Fibroblast of lung (primary cell): ENCODE measurements around the gene RTN4RL1. TPM values are rescaled to one million over a fixed set of nuclear protein-coding genes. Genes with fewer than 3 reads are reported as not detected.

Experiments used
- DNase-seq, 2 donors: peaks; one replicate each; pipeline versions ENCODE4 v3.0.0 to v3.0.0-alpha.2; 2010; ENCODE audit warnings: low read depth in 2 of 2
- H2AFZ ChIP-seq: 2 replicates; pipeline ENCODE4 v1.5.1; 2012; ENCODE audit warnings: low read length, control low read depth, inconsistent platforms
- H3K27ac ChIP-seq: 2 replicates; pipeline ENCODE4 v1.5.1; 2011; ENCODE audit warnings: low read length, control low read depth; ENCODE audit not compliant: insufficient read depth
- H3K27me3 ChIP-seq: 2 replicates; pipeline ENCODE4 v1.5.1; 2011; ENCODE audit warnings: mild to moderate bottlenecking, low read length; ENCODE audit not compliant: control insufficient read depth, insufficient read depth
- H3K36me3 ChIP-seq: 2 replicates; pipeline ENCODE4 v1.5.1; 2011; ENCODE audit warnings: low read length; ENCODE audit not compliant: control insufficient read depth, insufficient read depth
- H3K4me1 ChIP-seq: 2 replicates; pipeline ENCODE4 v1.5.1; 2011; ENCODE audit warnings: low read length; ENCODE audit not compliant: control insufficient read depth, insufficient read depth; ENCODE audit errors: extremely low read depth
- H3K4me2 ChIP-seq: 2 replicates; pipeline ENCODE4 v1.5.1; 2011; ENCODE audit warnings: low read length, control low read depth; ENCODE audit not compliant: insufficient read depth; ENCODE audit errors: extremely low read depth
- H3K4me3 ChIP-seq, 4 experiments: fragments of 200-600 bp in 1 of 4; sonication (generic) in 1 of 4; replicated peaks in 1 of 4; 2 replicates each; pipeline ENCODE4 v1.5.1; 2011 to 2016; ENCODE audit warnings: low read length in 4 of 4, low read depth in 3 of 4, mild to moderate bottlenecking in 3 of 4, control low read depth in 2 of 4, inconsistent platforms in 1 of 4, mixed read lengths in 1 of 4; ENCODE audit not compliant: insufficient read depth in 1 of 4; ENCODE audit errors: control extremely low read depth in 1 of 4
- H3K79me2 ChIP-seq: 2 replicates; pipeline ENCODE4 v1.5.1; 2012; ENCODE audit warnings: mild to moderate bottlenecking, low read length, inconsistent platforms; ENCODE audit not compliant: control insufficient read depth, insufficient read depth
- H3K9ac ChIP-seq: 2 replicates; pipeline ENCODE4 v1.5.1; 2011; ENCODE audit warnings: mild to moderate bottlenecking, low read length, control low read depth; ENCODE audit not compliant: insufficient read depth
- H3K9me3 ChIP-seq: 2 replicates; pipeline ENCODE4 v1.5.1; 2012; ENCODE audit warnings: low read depth, low read length; ENCODE audit not compliant: control insufficient read depth, insufficient read depth
- H4K20me1 ChIP-seq: 2 replicates; pipeline ENCODE4 v1.5.1; 2011; ENCODE audit warnings: low read length; ENCODE audit not compliant: control insufficient read depth, insufficient read depth; ENCODE audit errors: extremely low read depth
- EZH2 ChIP-seq: IDR thresholded peaks from 2 replicates; pipeline ENCODE4 v1.5.1; 2012; ENCODE audit warnings: low read length, control low read depth, mild to moderate bottlenecking; ENCODE audit errors: missing control alignments
- polyA plus RNA-seq, 2 donors: library from polyadenylated mRNA; depleted of rRNA in 1 of 2; stranded (reverse) in 1 of 2; unstranded in 1 of 2; fragments of >200 nt; gene quantifications; 2 replicates each; pipeline ENCODE4 v1.2.1, GENCODE V29; 2011 to 2012; ENCODE audit warnings: missing spikeins in 1 of 2
- total RNA-seq: library from RNA; depleted of rRNA; stranded (reverse); fragments of >200 nt; gene quantifications from 2 replicates; pipeline ENCODE4 v1.2.1, GENCODE V29; 2014
- TF ChIP-seq, protein P1 (sequence below), 2 donors: IDR thresholded peaks in 1 of 2; conservative IDR thresholded peaks in 1 of 2; 1 replicate in 1 of 2; 2 replicates in 1 of 2; pipeline ENCODE4 v1.5.1; 2011 to 2012; ENCODE audit warnings: low read length in 2 of 2, control low read depth in 1 of 2, inconsistent platforms in 1 of 2, low read depth in 1 of 2, mild to moderate bottlenecking in 1 of 2

Gene RTN4RL1
- total and polyA plus RNA-seq, 2 donors (not counting 1 experiment from before 2014, with no cell fraction given) = 0.39 to 0.83 TPM

- H3K36me3 ChIP-seq = no peaks in the 10 kb centered on the region
- peaks cover 3% of the 10 kb centered on the region for H3K4me1 ChIP-seq
- no peaks in the 10 kb centered on the region for H4K20me1 ChIP-seq
- no peak overlapping the region for H3K27ac ChIP-seq
- H3K9me3 ChIP-seq = no peaks in the 10 kb centered on the region
- DNase-seq = peak; percentile 34 to 53
- no peak overlapping the region for H2AFZ ChIP-seq
- H3K79me2 ChIP-seq = no peaks in the 10 kb centered on the region
- peaks cover 25% of the 10 kb centered on the region for H3K27me3 ChIP-seq
- H3K9ac ChIP-seq = no peak overlapping the region
- TF ChIP-seq, protein P1, sequence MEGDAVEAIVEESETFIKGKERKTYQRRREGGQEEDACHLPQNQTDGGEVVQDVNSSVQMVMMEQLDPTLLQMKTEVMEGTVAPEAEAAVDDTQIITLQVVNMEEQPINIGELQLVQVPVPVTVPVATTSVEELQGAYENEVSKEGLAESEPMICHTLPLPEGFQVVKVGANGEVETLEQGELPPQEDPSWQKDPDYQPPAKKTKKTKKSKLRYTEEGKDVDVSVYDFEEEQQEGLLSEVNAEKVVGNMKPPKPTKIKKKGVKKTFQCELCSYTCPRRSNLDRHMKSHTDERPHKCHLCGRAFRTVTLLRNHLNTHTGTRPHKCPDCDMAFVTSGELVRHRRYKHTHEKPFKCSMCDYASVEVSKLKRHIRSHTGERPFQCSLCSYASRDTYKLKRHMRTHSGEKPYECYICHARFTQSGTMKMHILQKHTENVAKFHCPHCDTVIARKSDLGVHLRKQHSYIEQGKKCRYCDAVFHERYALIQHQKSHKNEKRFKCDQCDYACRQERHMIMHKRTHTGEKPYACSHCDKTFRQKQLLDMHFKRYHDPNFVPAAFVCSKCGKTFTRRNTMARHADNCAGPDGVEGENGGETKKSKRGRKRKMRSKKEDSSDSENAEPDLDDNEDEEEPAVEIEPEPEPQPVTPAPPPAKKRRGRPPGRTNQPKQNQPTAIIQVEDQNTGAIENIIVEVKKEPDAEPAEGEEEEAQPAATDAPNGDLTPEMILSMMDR (conservative IDR thresholded peaks at IDR 0.05 in 1 of 2, IDR thresholded peaks at IDR 0.05 in 1 of 2; ENCODE audit: low read depth in 1 of 2, low read length in 2 of 2) = no peak
- TF ChIP-seq EZH2 = peak; percentile 24
- peak overlapping the region in 3 of 4 experiments; percentile 18 to 47 (median 37) for H3K4me3 ChIP-seq
- H3K4me2 ChIP-seq = peak overlapping the region; percentile 53
These were observed 117.0 kb downstream of the RTN4RL1 start for GRCh38 chr17:1907909-1908698.

DNA sequence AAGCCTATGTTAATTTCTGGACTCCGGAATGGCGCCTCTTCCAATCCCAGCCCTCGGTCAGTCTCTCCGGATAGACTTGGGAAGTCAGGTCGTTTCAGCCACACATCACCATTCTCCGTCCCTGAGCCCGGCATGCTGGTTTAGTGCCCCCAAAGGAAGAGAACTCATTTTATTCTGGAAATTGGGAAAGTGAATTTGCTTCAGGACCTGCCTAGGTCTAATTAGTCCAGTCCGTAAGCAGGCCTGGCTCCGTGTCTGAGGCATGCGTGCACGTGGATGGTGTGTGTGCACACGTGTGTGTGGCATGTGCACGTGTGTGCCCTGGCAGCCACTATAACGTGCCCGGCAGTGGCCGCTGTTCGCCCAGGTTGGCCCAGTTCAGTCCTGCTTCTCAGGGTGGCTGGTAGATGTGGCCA, 117.9 kb downstream of the RTN4RL1 start:
- Histone ChIP-seq H4K20me1 (no peaks in the 10 kb centered on the region), H3K27me3 (peaks cover 25% of the 10 kb centered on the region), H3K36me3 (no peaks in the 10 kb centered on the region), H3K9me3 (no peaks in the 10 kb centered on the region), H2AFZ (no peak overlapping the region), H3K9ac (no peak overlapping the region), H3K79me2 (no peaks in the 10 kb centered on the region), H3K27ac (no peak overlapping the region), H3K4me1 (peaks cover 3% of the 10 kb centered on the region), H3K4me2 (no peak overlapping the region), H3K4me3 (no peak overlapping the region)
- no peak for TF ChIP-seq EZH2
- TF ChIP-seq, protein P1 (conservative IDR thresholded peaks at IDR 0.05 in 1 of 2, IDR thresholded peaks at IDR 0.05 in 1 of 2; ENCODE audit: low read depth in 1 of 2, low read length in 2 of 2) = no peak
- no peak for DNase-seq

DNA sequence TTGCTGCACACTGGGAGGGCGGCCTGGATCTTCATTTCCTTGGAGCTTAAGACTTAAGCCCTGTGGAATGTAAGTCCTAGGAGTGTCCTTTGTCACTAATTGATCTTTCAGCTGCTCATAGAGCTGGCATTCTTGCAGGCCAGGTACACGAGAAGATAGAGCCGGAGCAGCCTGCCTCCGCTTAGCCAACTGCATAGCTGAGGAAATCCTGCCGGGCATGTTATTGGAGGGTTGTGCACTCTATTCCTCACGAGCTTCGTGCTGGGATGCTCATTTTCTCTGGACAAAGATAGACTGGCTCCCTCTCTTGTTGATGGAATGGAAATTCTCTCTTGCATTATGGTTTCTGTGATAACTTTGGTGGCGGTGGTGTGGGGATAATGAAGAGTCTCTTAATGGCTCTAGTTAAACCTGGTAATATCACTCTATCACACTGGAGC, 118.5 kb downstream of the RTN4RL1 start:
- H3K4me3 ChIP-seq = no peak overlapping the region
- TF ChIP-seq EZH2 = peak; percentile 23
- TF ChIP-seq, protein P1 (conservative IDR thresholded peaks at IDR 0.05 in 1 of 2, IDR thresholded peaks at IDR 0.05 in 1 of 2; ENCODE audit: low read depth in 1 of 2, low read length in 2 of 2) = peak in 1 of 2 donors; percentile 5
- no peaks in the 10 kb centered on the region for H4K20me1 ChIP-seq
- no peaks in the 10 kb centered on the region for H3K79me2 ChIP-seq
- H3K9me3 ChIP-seq = no peaks in the 10 kb centered on the region
- H3K4me1 ChIP-seq = peaks cover 3% of the 10 kb centered on the region
- no peak overlapping the region for H3K9ac ChIP-seq
- no peaks in the 10 kb centered on the region for H3K36me3 ChIP-seq
- peaks cover 20% of the 10 kb centered on the region for H3K27me3 ChIP-seq
- H3K27ac ChIP-seq = no peak overlapping the region
- H3K4me2 ChIP-seq = no peak overlapping the region
- no peak overlapping the region for H2AFZ ChIP-seq
- no peak for DNase-seq
